SK-N-SH treated with all-trans-retinoic acid at 6 μM for 48 hours (cell line): ENCODE results near the gene METTL3.
A peak's percentile ranks its signal among the peaks of the same experiment; 100 is the strongest.

Source experiments
- ATAC-seq: fragments of 200-7000 bp; cut with Tn5 transposase; 3 replicates; pipeline ENCODE4 v1.9.1; 2020; ENCODE audit warnings: mild to moderate bottlenecking, moderate library complexity
- BACH2 ChIP-seq: fragments of 250-450 bp; sonication (Bioruptor Pico); IDR thresholded peaks from 2 replicates; pipeline ENCODE4 v1.9.0; 2021; ENCODE audit warnings: mild to moderate bottlenecking, borderline replicate concordance
- CREB5 ChIP-seq: fragments of 250-450 bp; sonication (Bioruptor Pico); IDR thresholded peaks from 2 replicates; pipeline ENCODE4 v1.5.1; 2020; ENCODE audit warnings: low read depth, mild to moderate bottlenecking, moderate library complexity
- CSDC2 ChIP-seq: fragments of 250-450 bp; sonication (Bioruptor Pico); IDR thresholded peaks from 2 replicates; pipeline ENCODE4 v1.5.0; 2020; ENCODE audit warnings: mild to moderate bottlenecking, moderate library complexity
- ESRRG ChIP-seq: fragments of 250-450 bp; sonication (Bioruptor Pico); IDR thresholded peaks from 2 replicates; pipeline ENCODE4 v1.6.1; 2021; ENCODE audit warnings: mild to moderate bottlenecking
- GLIS3 ChIP-seq: fragments of 250-450 bp; sonication (Bioruptor Pico); IDR thresholded peaks from 2 replicates; pipeline ENCODE4 v1.5.0; 2020; ENCODE audit warnings: mild to moderate bottlenecking, moderate library complexity
- ISL1 ChIP-seq: fragments of 250-450 bp; sonication (Bioruptor Pico); IDR thresholded peaks from 2 replicates; pipeline ENCODE4 v2.1.2; 2022; ENCODE audit warnings: mild to moderate bottlenecking, moderate library complexity
- POU6F1 ChIP-seq: fragments of 250-450 bp; sonication (Bioruptor Pico); IDR thresholded peaks from 2 replicates; pipeline ENCODE4 v1.8.0; 2021; ENCODE audit warnings: low read depth, mild to moderate bottlenecking, moderate library complexity, borderline replicate concordance
- PPARA ChIP-seq: fragments of 250-450 bp; sonication (Bioruptor Pico); IDR thresholded peaks from 2 replicates; pipeline ENCODE4 v1.5.0; 2020; ENCODE audit warnings: mild to moderate bottlenecking, borderline replicate concordance
- RARB ChIP-seq: fragments of 250-450 bp; sonication (Bioruptor Pico); IDR thresholded peaks from 2 replicates; pipeline ENCODE4 v1.8.0; 2021; ENCODE audit warnings: mild to moderate bottlenecking, moderate library complexity
- TCF4 ChIP-seq: fragments of 250-450 bp; sonication (Bioruptor Pico); IDR thresholded peaks from 2 replicates; pipeline ENCODE4 v1.8.0; 2021; ENCODE audit warnings: mild to moderate bottlenecking, moderate library complexity, borderline replicate concordance
- ZC3H10 ChIP-seq: fragments of 250-450 bp; sonication (Bioruptor Pico); IDR thresholded peaks from 2 replicates; pipeline ENCODE4 v1.5.1; 2021; ENCODE audit warnings: mild to moderate bottlenecking, moderate library complexity
- ZFP3 ChIP-seq: fragments of 250-450 bp; sonication (Bioruptor Pico); IDR thresholded peaks from 2 replicates; pipeline ENCODE4 v1.5.0; 2020; ENCODE audit warnings: mild to moderate bottlenecking, moderate library complexity
- ZFP30 ChIP-seq: fragments of 450-650 bp; formaldehyde crosslinking; IDR thresholded peaks from 2 replicates; pipeline ENCODE4 v1.5.0; 2022; ENCODE audit warnings: mild to moderate bottlenecking, moderate library complexity
- ZNF565 ChIP-seq: fragments of 450-650 bp; formaldehyde crosslinking; conservative IDR thresholded peaks from 2 replicates; pipeline ENCODE4 v1.5.0; 2020; ENCODE audit warnings: low read depth, mild to moderate bottlenecking, moderate library complexity
- ZNF8 ChIP-seq: fragments of 450-650 bp; formaldehyde crosslinking; IDR thresholded peaks from 2 replicates; pipeline ENCODE4 v1.5.0; 2020; ENCODE audit warnings: mild to moderate bottlenecking, moderate library complexity

Gene METTL3

GRCh38 chr14:21503376-21503775 lies 7.8 kb downstream of the METTL3 start (continued):
- no peak for TF ChIP-seq RARB (CRISPR knock-in tag)
- TF ChIP-seq GLIS3 (CRISPR knock-in tag), result no peak

DNA sequence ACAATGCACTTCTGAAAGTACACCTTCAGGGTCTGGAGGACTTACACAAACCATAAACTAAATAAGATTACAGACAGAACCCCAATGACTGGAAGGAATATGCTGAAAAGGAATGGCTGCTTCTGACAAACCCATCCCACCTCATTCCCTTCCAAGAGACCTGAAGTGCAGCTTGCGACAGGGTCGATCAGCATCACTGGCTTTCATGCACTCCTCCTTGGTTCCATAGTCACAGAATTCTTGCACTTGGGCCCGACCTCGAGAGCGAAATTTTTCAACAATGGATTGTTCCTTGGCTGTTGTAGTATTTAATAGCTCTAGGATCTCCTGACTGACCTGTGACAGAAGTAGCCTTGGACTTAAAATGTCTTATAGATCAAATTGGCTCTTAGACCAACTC lies 9.6 kb downstream of the METTL3 start:
- TF ChIP-seq ISL1 (CRISPR knock-in tag) (no peak), CREB5 (no peak), CSDC2 (CRISPR knock-in tag) (no peak), ZNF565 (CRISPR knock-in tag) (no peak)
- ATAC-seq, result no peak

DNA sequence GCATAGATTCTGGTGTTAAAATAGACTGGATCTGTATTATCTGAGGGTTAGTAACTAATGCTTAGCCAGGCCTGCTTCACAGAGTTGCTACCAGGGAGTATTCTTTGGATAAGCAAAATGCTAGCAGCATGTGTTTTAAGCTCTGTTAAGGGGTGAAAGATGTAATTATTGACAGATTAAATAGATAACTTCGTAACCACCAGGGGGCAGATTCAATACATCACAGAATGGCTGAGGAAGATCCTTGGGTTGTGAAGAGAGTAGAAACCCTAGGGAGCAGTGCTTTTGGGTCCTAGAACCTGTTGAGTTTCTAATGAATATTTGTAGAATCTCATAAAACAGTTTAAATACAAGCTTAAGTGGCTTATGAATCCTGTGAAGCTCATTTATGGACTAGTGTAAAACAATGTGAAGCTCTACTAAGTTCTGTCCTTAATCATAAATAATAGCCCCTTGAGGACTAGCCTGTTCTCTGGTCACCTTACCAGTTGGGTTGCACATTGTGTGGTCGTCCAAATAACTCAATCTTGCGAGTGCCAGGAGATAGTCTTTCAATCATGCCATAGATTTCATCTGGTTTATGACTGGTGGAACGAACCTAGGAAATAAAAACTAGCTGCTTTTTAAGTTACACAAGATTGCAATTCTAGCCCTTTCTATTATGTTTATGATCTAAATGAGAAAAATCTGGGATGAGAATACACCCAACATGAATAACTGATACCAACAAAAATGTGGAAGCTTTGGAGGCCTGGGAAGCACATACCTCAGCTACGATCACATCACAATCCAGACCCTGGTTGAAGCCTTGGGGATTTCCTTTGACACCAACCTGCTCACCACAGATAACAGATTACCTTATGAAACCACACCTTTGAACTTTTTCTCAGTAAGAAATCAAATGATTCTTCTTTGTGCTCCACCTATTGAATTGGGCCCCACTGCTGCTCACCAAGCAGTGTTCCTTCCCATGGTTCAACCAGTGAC lies 12.3 kb downstream of the METTL3 start:
- TF ChIP-seq CREB5 (0 out of 2 replicates have a peak, but pooled peaks have one; percentile 24), ZC3H10 (no peak)
- peak; percentile 70 for ATAC-seq

DNA sequence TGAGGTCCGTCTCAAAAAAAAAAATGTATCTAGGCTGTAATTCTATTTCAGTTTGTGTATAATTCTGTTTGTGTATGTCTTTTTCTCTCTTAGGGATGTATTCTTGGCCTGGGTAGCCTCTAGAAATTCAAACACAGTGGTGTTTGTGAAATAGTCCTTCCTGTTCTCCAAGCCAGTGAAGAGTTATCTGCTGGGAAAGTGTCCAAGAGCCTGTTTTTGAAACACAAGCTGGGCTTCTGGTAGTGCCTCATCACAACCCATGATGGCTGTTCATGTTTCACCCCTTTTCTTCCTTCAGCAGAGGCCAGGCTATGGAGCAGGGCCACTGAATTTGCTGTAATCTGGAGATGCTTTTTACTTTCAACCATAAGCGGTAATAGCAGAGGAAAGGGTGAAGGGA lies 14.7 kb downstream of the METTL3 start:
- TF ChIP-seq POU6F1 (CRISPR knock-in tag), result no peak
- no peak for TF ChIP-seq TCF4
- no peak for TF ChIP-seq ESRRG (CRISPR knock-in tag)
- no peak for TF ChIP-seq RARB (CRISPR knock-in tag)
- TF ChIP-seq ISL1 (CRISPR knock-in tag), result no peak
- TF ChIP-seq ZFP30 (CRISPR knock-in tag), result no peak
- no peak for TF ChIP-seq ZFP3 (CRISPR knock-in tag)
- TF ChIP-seq PPARA (CRISPR knock-in tag), result no peak
- no peak for TF ChIP-seq BACH2 (CRISPR knock-in tag)
- no peak for TF ChIP-seq ZNF8 (CRISPR knock-in tag)
- no peak for TF ChIP-seq CREB5
- TF ChIP-seq ZC3H10, result no peak
- no peak for ATAC-seq

GRCh38 chr14:21494902-21495762 lies 16.0 kb downstream of the METTL3 start:
- no peak for TF ChIP-seq POU6F1 (CRISPR knock-in tag)
- TF ChIP-seq, all 23 proteins: peak for 0
- ATAC-seq, result peak; percentile 21; the same call in 2 of the 3 replicates
